C4-2B (cell line): ENCODE measurements around the gene RUFY2.

ENCODE experiments used
- ZFX ChIP-seq: fragments of 450-650 bp; IDR thresholded peaks from 2 replicates; pipeline ENCODE4 v1.6.1; 2017
- TF ChIP-seq, protein P1 (sequence below): fragments of 450-650 bp; conservative IDR thresholded peaks from 2 replicates; pipeline ENCODE4 v1.5.1; 2017; ENCODE audit warnings: mild to moderate bottlenecking

DNA sequence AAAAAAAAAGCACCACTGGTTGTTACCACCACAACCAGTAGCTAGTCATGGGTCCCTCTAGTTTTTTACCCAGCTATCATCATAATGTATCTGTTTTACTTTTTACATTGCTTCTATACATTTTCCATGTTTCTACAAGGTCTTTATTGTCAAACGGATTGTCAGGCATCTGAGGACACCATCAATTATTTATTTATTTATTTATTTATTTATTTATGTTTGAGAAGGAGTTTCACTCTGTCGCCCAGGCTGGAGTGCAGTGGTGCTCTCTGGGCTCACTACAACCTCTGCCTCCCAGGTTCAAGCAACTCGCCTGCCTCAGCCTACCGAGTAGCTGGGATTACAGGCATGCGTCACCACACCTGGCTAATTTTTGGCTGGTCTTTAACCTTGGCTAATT, 104.2 kb downstream of the RUFY2 start:
- TF ChIP-seq, protein P1, sequence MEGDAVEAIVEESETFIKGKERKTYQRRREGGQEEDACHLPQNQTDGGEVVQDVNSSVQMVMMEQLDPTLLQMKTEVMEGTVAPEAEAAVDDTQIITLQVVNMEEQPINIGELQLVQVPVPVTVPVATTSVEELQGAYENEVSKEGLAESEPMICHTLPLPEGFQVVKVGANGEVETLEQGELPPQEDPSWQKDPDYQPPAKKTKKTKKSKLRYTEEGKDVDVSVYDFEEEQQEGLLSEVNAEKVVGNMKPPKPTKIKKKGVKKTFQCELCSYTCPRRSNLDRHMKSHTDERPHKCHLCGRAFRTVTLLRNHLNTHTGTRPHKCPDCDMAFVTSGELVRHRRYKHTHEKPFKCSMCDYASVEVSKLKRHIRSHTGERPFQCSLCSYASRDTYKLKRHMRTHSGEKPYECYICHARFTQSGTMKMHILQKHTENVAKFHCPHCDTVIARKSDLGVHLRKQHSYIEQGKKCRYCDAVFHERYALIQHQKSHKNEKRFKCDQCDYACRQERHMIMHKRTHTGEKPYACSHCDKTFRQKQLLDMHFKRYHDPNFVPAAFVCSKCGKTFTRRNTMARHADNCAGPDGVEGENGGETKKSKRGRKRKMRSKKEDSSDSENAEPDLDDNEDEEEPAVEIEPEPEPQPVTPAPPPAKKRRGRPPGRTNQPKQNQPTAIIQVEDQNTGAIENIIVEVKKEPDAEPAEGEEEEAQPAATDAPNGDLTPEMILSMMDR, result no peak
- no peak for TF ChIP-seq ZFX
